Fibroblast of lung (primary cell): ENCODE results near the gene R3HDM4.
"Not testable (repeated sequence)": the region's sequence is repeated elsewhere in the genome, so short reads cannot be mapped to it uniquely, and the experiment has no call there.

ENCODE experiments used
- EZH2 ChIP-seq: IDR thresholded peaks from 2 replicates; pipeline ENCODE4 v1.5.1; 2012; ENCODE audit warnings: low read length, control low read depth, mild to moderate bottlenecking; ENCODE audit errors: missing control alignments
- TF ChIP-seq, protein P1 (sequence below), 2 donors: IDR thresholded peaks in 1 of 2; conservative IDR thresholded peaks in 1 of 2; 1 replicate in 1 of 2; 2 replicates in 1 of 2; pipeline ENCODE4 v1.5.1; 2011 to 2012; ENCODE audit warnings: low read length in 2 of 2, control low read depth in 1 of 2, inconsistent platforms in 1 of 2, low read depth in 1 of 2, mild to moderate bottlenecking in 1 of 2

DNA sequence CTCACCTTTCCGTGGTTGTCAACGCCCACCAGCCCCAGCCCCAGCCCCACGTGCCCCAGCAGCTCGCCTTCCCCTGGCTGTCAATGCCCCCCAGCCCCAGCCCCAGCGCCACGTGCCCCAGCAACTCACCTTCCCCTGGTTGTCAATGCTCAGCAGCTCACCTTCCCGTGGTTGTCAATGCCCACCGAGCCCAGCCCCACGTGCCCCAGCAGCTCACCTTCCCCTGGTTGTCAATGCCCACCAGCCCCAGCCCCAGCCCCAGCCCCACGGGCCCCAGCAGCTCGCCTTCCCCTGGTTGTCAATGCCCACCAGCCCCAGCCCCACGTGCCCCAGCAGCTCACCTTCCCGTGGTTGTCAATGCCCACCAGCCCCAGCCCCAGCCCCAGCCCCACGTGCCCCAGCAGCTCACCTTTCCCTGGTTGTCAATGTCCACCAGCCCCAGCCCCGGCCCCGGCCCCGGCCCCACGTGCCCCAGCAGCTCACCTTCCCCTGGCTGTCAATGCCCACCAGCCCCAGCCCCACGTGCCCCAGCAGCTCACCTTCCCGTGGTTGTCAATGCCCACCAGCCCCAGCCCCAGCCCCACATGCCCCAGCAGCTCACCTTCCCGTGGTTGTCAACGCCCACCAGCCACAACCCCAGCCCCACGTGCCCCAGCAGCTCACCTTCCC lies 34.9 kb downstream of the R3HDM4 start:
- TF ChIP-seq, protein P1, sequence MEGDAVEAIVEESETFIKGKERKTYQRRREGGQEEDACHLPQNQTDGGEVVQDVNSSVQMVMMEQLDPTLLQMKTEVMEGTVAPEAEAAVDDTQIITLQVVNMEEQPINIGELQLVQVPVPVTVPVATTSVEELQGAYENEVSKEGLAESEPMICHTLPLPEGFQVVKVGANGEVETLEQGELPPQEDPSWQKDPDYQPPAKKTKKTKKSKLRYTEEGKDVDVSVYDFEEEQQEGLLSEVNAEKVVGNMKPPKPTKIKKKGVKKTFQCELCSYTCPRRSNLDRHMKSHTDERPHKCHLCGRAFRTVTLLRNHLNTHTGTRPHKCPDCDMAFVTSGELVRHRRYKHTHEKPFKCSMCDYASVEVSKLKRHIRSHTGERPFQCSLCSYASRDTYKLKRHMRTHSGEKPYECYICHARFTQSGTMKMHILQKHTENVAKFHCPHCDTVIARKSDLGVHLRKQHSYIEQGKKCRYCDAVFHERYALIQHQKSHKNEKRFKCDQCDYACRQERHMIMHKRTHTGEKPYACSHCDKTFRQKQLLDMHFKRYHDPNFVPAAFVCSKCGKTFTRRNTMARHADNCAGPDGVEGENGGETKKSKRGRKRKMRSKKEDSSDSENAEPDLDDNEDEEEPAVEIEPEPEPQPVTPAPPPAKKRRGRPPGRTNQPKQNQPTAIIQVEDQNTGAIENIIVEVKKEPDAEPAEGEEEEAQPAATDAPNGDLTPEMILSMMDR (conservative IDR thresholded peaks at IDR 0.05 in 1 of 2, IDR thresholded peaks at IDR 0.05 in 1 of 2; ENCODE audit: low read depth in 1 of 2, low read length in 2 of 2): not testable (repeated sequence)
- not testable (repeated sequence) for TF ChIP-seq EZH2
